Measurements from ENCODE around the gene PTGES3L. TPM values are rescaled to one million over a fixed set of nuclear protein-coding genes. Genes with fewer than 3 reads are reported as not detected.
A peak's percentile ranks its signal among the peaks of the same experiment; 100 is the strongest.

PTGES3L gene
- polyA plus RNA-seq, 1 of the 3 experiments (the other 2 are of a cell fraction), result 1.4 TPM

GRCh38 chr17:43018932-43019331 lies 39.1 kb upstream of the PTGES3L start:
- 91% methylated on average over 4 of the region's 4 CpGs for WGBS (ENCODE audit: low lambda C conversion rate)
- Histone ChIP-seq H3K27me3 (ENCODE audit: insufficient read depth) (no peaks in the 10 kb centered on the region), H2AFZ (ENCODE audit: low read depth) (no peak overlapping the region), H3K4me1 (ENCODE audit: control insufficient read depth in 1 of 2, insufficient read depth in 2 of 2, low read depth in 1 of 2, low read length in 1 of 2) (peaks cover 0 to 26% of the 10 kb centered on the region in 2 experiments; a peak in 2 of 4 replicates), H3K79me2 (ENCODE audit: insufficient read depth) (peaks cover 31% of the 10 kb centered on the region), H4K20me1 (ENCODE audit: insufficient read depth) (0 out of 2 replicates have a peak, but pooled peaks cover 6% of the 10 kb centered on the region), H3K9me3 (no peaks in the 10 kb centered on the region), H3K27ac (ENCODE audit: low read depth in 2 of 2, low read length in 1 of 2) (peak overlapping the region in 1 of 2 experiments; percentile 85; a peak in 2 of 4 replicates), H3K36me3 (replicated peaks in 1 of 2; ENCODE audit: control insufficient read depth in 1 of 2, insufficient read depth in 2 of 2, low read length in 1 of 2) (peaks cover 15 to 28% of the 10 kb centered on the region in 2 experiments), H3F3A (replicated peaks; ENCODE audit: insufficient read depth) (no peaks in the 10 kb centered on the region), H3K9ac (no peak overlapping the region), H3K4me3 (ENCODE audit: low read depth in 2 of 2, low read length in 1 of 2) (no peak overlapping the region), H3K4me2 (no peak overlapping the region), H3K9me2 (no peaks in the 10 kb centered on the region)
- TF ChIP-seq JUND (IDR thresholded peaks at IDR 0.05), result no peak
- no peak for TF ChIP-seq ELF1 (IDR thresholded peaks at IDR 0.05)
- TF ChIP-seq FOSL2 (IDR thresholded peaks at IDR 0.05; ENCODE audit: borderline replicate concordance, low read depth), result no peak
- no peak for TF ChIP-seq SMC3 (IDR thresholded peaks at IDR 0.05; ENCODE audit: low read depth, low read length)
- POLR2A ChIA-PET, result interaction anchor here (1.5 kb wide), 1 partner anchor 21 kb away, joined by 7 read pairs; the partner anchor contains the start of gene RPL27
- no peak for DNase-seq
- CTCF ChIA-PET, result interaction anchor here (2.4 kb wide), 1 partner anchor 20 kb away, joined by 9 read pairs; the partner anchor contains the start of gene RPL27

- ChIA-PET CTCF (interaction anchor here (0.7 to 2.4 kb wide), 3 partner anchors 11 to 19 kb away, joined by 3 to 9 read pairs (median 3); partner anchors contain the start of gene RPL27), POLR2A (interaction anchor here (0.7 to 1.5 kb wide), 2 partner anchors 16 to 20 kb away, joined by 3 to 7 read pairs; partner anchors contain the start of gene RPL27)
- Histone ChIP-seq H2AFZ (ENCODE audit: low read depth) (no peak overlapping the region), H3K9me3 (no peaks in the 10 kb centered on the region), H3K4me3 (ENCODE audit: low read depth in 2 of 2, low read length in 1 of 2) (no peak overlapping the region), H3F3A (replicated peaks; ENCODE audit: insufficient read depth) (no peaks in the 10 kb centered on the region), H3K9ac (no peak overlapping the region), H3K27ac (ENCODE audit: low read depth in 2 of 2, low read length in 1 of 2) (peak overlapping the region in 1 of 2 experiments; percentile 85; a peak in 2 of 4 replicates), H4K20me1 (ENCODE audit: insufficient read depth) (0 out of 2 replicates have a peak, but pooled peaks cover 6% of the 10 kb centered on the region), H3K36me3 (replicated peaks in 1 of 2; ENCODE audit: control insufficient read depth in 1 of 2, insufficient read depth in 2 of 2, low read length in 1 of 2) (peaks cover 15 to 29% of the 10 kb centered on the region in 2 experiments), H3K27me3 (ENCODE audit: insufficient read depth) (no peaks in the 10 kb centered on the region), H3K4me1 (ENCODE audit: control insufficient read depth in 1 of 2, insufficient read depth in 2 of 2, low read depth in 1 of 2, low read length in 1 of 2) (peaks cover 0 to 26% of the 10 kb centered on the region in 2 experiments; a peak in 2 of 4 replicates), H3K79me2 (ENCODE audit: insufficient read depth) (peaks cover 31% of the 10 kb centered on the region), H3K9me2 (no peaks in the 10 kb centered on the region), H3K4me2 (no peak overlapping the region)
- DNase-seq, result peak; percentile 82
- 80% methylated on average over 19 of the region's 19 CpGs for WGBS (ENCODE audit: low lambda C conversion rate)
- TF ChIP-seq RFX5 (IDR thresholded peaks at IDR 0.05; ENCODE audit: low read length) (peak; percentile 87), USF2 (IDR thresholded peaks at IDR 0.05; ENCODE audit: borderline replicate concordance, low read depth, low read length) (no peak), MXI1 (IDR thresholded peaks at IDR 0.05; ENCODE audit: low read depth, low read length) (peak; percentile 85)
Measured at GRCh38 chr17:43018008-43018853, 38.4 kb upstream of the PTGES3L start.

GRCh38 chr17:43016216-43016615 lies 36.3 kb upstream of the PTGES3L start:
- DNase-seq, result no peak
- POLR2A ChIA-PET, result no interaction called here
- no peak for TF ChIP-seq GATA2 (CRISPR knock-in tag; IDR thresholded peaks at IDR 0.05)
- TF ChIP-seq EP300 (IDR thresholded peaks at IDR 0.05; ENCODE audit: borderline replicate concordance in 1 of 2, low read depth in 1 of 2, low read length in 1 of 2), result no peak
- no peak for TF ChIP-seq IRF3 (IDR thresholded peaks at IDR 0.05; ENCODE audit: low read depth, low read length)
- no peak for TF ChIP-seq JUND (IDR thresholded peaks at IDR 0.05)
- TF ChIP-seq NFIC (IDR thresholded peaks at IDR 0.05; ENCODE audit: borderline replicate concordance), result no peak
- no peak for TF ChIP-seq EZH2phosphoT487 (IDR thresholded peaks at IDR 0.05; ENCODE audit: borderline replicate concordance, low read depth)
- TF ChIP-seq FOXM1 (IDR thresholded peaks at IDR 0.05; ENCODE audit: low read depth), result no peak
- TF ChIP-seq NRF1 (IDR thresholded peaks at IDR 0.05; ENCODE audit: low read depth, low read length), result no peak
- no peak for TF ChIP-seq GABPA (IDR thresholded peaks at IDR 0.05; ENCODE audit: low read depth)
- no peak for TF ChIP-seq CTCF (IDR thresholded peaks at IDR 0.05)
- TF ChIP-seq FOSL2 (IDR thresholded peaks at IDR 0.05; ENCODE audit: borderline replicate concordance, low read depth), result no peak

More at GRCh38 chr17:43016216-43016615, 36.3 kb upstream of the PTGES3L start:
- no peaks in the 10 kb centered on the region for H3F3A ChIP-seq (replicated peaks; ENCODE audit: insufficient read depth)
- peaks cover 24% of the 10 kb centered on the region for H3K79me2 ChIP-seq (ENCODE audit: insufficient read depth)
- H3K4me2 ChIP-seq, result no peak overlapping the region
- H3K9me3 ChIP-seq, result no peaks in the 10 kb centered on the region
- no peak overlapping the region for H3K9ac ChIP-seq
- H3K4me1 ChIP-seq (ENCODE audit: control insufficient read depth in 1 of 2, insufficient read depth in 2 of 2, low read depth in 1 of 2, low read length in 1 of 2), result peaks cover 0 to 26% of the 10 kb centered on the region in 2 experiments; a peak in 2 of 4 replicates
- no peak overlapping the region for H3K4me3 ChIP-seq (ENCODE audit: low read depth in 2 of 2, low read length in 1 of 2)
- H4K20me1 ChIP-seq (ENCODE audit: insufficient read depth), result 0 out of 2 replicates have a peak, but pooled peaks cover 6% of the 10 kb centered on the region
- H3K36me3 ChIP-seq (replicated peaks in 1 of 2; ENCODE audit: control insufficient read depth in 1 of 2, insufficient read depth in 2 of 2, low read length in 1 of 2), result peaks cover 15 to 29% of the 10 kb centered on the region in 2 experiments
- 80% methylated on average over 1 of the region's 7 CpGs for WGBS (ENCODE audit: low lambda C conversion rate)
- H3K27ac ChIP-seq (ENCODE audit: low read depth in 2 of 2, low read length in 1 of 2), result no peak overlapping the region
- CTCF ChIA-PET, result no interaction called here
- H3K9me2 ChIP-seq, result no peaks in the 10 kb centered on the region
- H3K27me3 ChIP-seq (ENCODE audit: insufficient read depth), result no peaks in the 10 kb centered on the region
- no peak overlapping the region for H2AFZ ChIP-seq (ENCODE audit: low read depth)
